MV-4-11 (cell line): ENCODE data around the gene PTPRR.

Experiments used
- DNase-seq: peaks from one replicate; lab custom pipeline; 2025; lab: John Stamatoyannopoulos, UW

PTPRR gene

DNA sequence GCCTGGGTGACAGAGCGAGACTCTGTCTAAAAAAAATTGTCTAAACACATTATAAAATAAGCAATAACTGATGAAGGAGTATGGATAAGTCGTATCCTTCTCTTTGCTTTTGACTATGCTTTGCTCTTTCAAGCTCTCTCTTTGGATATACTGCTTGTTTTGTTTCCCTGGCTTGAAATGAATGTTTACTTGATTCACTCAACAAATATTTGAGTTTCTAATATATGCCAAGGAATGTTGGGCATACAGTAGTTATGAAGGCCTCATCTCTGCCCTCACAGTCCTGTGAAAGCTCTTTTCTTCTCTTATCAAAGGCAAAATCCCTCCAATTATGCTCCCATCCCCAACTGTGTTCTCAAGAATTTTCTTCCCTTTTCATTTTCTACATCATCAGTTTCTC is 123.5 kb downstream of the PTPRR start:
- no peak for DNase-seq

- no peak for DNase-seq
Measured at GRCh38 chr12:70795608-70796007, 124.9 kb downstream of the PTPRR start.

GRCh38 chr12:70794131-70794530 is 126.4 kb downstream of the PTPRR start:
- DNase-seq = no peak

GRCh38 chr12:70788774-70789173 is 131.8 kb downstream of the PTPRR start:
- no peak for DNase-seq

DNA sequence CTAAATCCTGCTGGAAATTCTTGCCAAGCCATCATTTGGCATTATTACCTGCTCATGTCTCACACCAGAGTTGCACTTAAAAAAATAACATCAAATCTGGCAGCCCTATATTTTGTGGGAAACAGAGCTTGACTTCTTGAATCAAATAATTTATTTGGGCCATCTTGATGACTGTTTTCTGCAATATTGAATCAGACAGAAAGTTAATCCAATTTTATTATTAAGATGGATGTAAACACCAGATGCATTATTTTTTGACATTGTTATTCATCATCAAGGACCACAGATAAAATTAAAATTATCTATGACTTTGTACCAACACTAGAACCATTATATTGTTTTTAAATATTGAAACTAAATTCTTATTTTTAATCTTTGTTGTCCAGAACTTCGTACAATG is 132.9 kb downstream of the PTPRR start:
- no peak for DNase-seq

GRCh38 chr12:70785896-70786295 is 134.6 kb downstream of the PTPRR start:
- DNase-seq = no peak

DNA sequence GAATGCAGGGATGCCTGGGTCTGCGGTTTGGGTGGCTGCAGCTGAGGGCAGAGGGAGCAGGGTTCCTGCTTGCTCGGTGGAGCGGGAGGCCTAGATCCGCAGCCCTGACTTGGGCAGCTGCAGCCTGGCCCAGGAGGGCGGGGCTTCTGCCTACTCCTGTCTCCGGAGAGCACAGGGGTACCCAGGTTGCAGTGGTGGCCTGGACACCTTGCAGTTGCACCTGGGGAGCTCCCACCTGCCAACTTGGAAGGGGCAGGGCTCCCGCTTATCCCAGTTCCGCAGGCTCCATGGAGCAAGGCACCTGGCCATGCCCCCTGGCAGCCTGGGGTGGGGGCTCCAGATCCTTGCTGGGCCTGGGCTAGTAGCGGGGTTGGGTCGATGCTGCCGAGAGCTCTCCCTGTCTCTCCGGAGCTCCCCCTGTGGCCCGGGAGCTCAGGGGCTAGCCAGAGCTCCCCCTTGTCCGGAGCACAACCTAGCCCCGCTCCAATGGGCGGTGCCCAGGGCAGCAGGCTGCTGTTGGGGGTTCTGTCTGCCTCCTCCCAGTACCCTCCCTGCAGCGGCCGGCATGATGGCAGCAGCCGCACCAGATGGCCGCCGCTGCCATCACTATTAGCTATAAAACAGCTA is 136.4 kb downstream of the PTPRR start:
- no peak for DNase-seq

DNA sequence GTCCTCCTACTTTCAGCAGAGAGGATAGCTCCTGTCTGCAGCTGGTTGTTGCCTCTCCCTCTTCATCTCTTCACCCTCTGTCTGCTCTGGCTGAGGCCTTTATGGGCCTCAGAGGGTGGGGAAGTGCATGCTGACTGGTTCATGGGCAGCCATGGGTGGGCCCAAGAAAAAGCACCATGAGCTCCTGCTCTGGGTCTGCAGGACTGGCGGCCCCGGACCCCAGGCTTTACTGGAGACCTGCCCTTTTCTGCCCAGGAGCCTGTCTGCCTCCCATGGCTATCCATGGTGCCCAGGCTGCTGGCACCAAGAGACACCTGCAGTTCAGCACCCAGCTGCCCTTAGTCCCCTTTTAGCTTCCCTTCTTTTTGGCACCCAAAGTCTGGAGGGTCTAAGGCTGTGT is 137.1 kb downstream of the PTPRR start:
- no peak for DNase-seq

GRCh38 chr12:70779250-70779649 is 141.3 kb downstream of the PTPRR start:
- DNase-seq = no peak

GRCh38 chr12:70774055-70774454 is 146.5 kb downstream of the PTPRR start:
- no peak for DNase-seq

DNA sequence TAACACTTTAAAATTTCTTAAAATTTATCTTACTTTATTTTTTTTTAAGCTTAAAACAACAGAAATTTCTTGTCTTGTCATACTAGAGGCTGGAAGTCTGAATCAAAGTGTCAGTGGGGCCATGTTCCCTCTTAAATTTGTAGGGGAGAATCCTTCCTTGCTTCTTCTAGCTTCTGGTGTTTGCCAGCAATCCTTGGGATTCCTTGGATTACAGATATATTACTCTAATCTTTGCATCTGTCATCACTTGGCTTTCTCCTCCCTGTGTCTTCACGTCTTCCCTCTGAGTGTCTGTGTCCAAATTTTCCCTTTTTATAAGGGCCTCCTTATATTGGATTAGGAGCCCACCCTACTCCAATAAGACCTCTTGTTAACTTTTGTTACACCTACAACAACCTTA is 147.7 kb downstream of the PTPRR start:
- no peak for DNase-seq

GRCh38 chr12:70771581-70771980 is 149.0 kb downstream of the PTPRR start:
- DNase-seq = no peak

DNA sequence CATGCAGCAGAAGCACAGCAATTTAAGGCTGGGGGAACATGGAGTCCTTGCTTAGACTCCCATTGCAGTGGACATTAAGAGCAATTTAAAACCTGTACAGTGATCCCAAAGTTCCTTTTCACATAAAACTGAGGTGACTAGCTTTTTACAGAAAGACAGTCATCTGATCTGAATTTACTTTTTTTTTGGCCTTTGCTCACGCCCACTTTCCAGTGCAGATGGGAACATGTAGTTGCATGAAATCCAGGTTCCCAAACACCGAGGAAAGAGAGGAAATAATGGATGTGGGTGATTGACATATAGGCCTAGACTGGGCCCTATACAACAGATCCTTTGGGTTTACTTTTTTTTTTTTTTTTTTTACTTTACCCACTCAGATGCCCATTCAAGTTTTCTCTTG is 156.9 kb downstream of the PTPRR start:
- no peak for DNase-seq

DNA sequence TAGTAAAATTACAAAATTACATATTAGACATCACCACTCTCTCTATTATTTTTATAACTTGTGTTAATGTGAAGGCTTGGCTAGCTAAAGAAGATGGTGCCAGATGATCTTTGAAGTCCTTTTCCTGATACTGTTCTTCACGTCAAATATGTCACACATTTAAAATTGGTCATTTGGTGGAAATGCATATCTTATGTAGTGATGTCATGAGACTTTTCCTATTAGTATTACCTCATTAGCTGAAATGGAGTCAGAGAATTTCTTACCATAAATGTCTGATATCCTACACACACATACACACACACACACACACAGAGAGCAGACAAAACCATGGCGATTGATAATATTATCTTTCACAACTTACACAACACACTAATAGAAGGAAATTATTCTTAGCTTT is 158.5 kb downstream of the PTPRR start:
- DNase-seq = no peak

- DNase-seq = no peak
Measured at GRCh38 chr12:70759161-70759918, 161.2 kb downstream of the PTPRR start.

DNA sequence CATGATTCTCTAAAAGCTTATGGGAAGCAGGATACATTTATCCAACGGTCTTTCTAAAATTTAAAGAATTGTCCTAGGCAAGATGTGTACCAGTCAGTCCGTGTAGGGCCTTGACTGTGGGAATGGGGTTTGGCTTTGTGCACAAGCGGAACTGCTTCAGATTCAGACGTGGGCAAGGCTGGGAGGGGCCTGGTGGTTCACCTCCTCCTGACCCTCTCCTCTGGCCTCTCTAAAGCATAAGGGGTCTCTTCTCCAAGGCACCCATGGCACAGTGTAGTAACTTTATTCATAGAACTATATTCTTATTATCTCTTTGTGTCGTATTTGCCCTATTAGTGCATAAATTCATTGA is 162.1 kb downstream of the PTPRR start:
- DNase-seq = no peak

- DNase-seq = no peak
Measured at GRCh38 chr12:70757830-70758493, 162.6 kb downstream of the PTPRR start.

DNA sequence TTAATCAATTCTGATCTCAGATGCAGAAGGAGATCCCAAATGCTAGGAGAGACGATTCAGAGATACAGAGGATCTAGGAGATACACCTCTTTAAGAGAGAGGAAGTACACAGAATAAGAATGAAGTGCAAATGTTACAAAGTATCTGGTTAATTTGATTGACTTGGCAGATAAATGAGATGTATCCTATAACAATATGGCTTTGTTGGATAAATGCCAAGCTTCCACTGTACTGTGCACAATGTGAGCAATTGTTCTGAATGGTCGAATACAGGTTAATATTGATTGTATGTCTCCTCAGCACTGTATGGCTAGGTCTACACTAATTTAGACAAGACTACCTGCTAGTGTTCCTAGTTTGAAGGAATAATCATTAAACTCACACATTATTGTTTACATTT is 163.7 kb downstream of the PTPRR start:
- no peak for DNase-seq

DNA sequence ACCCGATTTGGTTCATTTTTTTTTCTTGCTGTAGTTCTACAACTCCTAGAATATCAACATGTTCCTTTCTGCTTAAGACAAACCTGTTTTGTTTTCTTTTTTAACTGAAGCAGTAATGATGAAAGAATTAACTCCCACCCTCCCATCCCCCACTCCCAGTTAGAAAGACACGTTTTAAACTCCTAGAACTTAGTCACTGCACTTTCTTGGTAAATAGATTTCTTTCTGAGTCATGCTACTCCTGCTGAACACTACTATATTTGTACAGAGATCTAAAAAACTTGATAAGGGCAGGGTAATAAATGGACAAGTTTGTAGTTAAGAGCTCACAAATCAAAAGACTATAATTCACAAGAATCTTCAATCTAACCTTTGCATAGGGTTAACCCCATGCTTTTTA is 164.4 kb downstream of the PTPRR start:
- DNase-seq = no peak

DNA sequence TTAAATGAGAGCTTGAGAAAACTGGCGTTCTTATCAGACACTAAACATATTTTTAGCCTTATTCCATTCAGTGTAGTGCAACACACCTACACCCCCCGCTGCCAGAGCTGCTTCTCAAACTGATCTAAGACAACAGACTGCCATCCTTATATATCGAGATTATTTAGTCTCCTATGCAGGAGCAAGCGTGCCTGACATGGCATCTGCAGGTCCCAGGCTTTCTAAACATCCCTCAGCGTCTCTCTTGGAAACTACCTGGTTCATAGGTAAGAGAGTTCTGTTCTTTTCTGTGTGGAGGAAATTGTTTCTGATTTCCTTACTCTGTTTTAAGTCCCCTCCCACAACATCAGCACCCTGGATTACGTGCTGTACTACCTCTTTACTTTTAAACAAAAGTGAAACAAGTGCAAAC is 166.2 kb downstream of the PTPRR start:
- DNase-seq = no peak

DNA sequence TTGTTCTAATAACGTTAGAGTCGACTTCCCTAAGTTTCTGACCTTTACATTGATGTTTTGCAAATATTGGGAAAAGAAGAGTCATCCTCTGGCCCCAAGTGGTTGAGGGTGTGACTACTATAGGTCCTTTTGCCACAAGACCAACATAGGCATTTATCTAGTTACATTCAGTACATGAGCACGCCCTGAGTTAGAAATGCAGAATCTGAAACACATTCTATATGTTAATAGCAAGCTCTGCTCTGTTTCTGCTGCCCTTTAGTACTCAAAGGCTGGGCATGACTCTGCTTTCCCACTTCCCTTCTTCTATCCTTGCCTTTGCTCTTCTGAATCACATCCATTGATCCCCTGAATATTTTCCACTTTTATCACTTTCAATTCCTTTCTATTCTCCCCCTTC is 168.2 kb downstream of the PTPRR start:
- DNase-seq = no peak

DNA sequence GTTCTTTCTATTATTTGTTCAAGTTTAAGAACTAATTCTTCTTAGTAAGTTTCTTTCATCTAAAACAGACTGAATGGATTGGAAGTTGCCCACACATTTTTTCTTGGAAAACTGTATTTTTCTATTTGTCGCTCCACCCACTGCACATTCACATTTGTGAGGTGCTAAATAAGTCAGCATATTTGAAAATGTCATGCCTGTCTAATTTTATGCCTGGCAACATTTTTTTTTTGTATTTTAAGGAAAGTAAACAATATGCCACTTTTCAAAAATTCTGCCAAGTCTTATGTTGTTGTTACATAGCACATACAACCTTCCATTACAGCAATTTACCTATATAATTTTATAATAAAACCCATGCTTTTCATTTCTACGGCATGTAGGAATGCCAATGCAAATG is 170.6 kb downstream of the PTPRR start:
- DNase-seq = no peak

DNA sequence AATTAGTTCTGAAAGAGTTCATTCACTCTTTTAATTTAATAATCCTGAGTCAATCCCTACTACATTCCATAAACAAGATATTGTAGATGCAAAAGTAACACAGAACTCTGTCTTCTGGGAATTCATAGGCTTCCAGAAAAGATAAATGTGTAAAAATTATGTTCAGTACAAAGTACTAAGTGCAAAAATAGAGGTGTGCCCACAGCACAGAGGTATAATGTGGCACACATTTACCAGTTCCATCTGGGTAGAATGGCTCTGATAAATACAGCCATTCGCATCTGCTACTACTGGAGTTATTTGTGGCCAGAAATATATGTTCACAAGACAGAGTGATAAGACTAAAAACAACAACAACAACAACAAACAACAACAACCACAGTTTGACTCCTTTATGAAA is 171.7 kb downstream of the PTPRR start:
- no peak for DNase-seq
